GM23248 (cell line): ENCODE results near the gene RTEL1.

Experiments
- EZH2 ChIP-seq: fragments of 200-600 bp; sonication (generic); IDR thresholded peaks from 2 replicates; pipeline ENCODE4 v1.6.1; 2018; ENCODE audit warnings: antibody characterized with exemption, mild to moderate bottlenecking; ENCODE audit not compliant: insufficient read depth, poor library complexity, severe bottlenecking
- EZH2phosphoT487 ChIP-seq: fragments of 200-600 bp; sonication (generic); IDR thresholded peaks from 2 replicates; pipeline ENCODE4 v1.6.1; 2018; ENCODE audit warnings: antibody characterized with exemption, moderate library complexity, mild to moderate bottlenecking, low read depth; ENCODE audit not compliant: insufficient read depth

DNA sequence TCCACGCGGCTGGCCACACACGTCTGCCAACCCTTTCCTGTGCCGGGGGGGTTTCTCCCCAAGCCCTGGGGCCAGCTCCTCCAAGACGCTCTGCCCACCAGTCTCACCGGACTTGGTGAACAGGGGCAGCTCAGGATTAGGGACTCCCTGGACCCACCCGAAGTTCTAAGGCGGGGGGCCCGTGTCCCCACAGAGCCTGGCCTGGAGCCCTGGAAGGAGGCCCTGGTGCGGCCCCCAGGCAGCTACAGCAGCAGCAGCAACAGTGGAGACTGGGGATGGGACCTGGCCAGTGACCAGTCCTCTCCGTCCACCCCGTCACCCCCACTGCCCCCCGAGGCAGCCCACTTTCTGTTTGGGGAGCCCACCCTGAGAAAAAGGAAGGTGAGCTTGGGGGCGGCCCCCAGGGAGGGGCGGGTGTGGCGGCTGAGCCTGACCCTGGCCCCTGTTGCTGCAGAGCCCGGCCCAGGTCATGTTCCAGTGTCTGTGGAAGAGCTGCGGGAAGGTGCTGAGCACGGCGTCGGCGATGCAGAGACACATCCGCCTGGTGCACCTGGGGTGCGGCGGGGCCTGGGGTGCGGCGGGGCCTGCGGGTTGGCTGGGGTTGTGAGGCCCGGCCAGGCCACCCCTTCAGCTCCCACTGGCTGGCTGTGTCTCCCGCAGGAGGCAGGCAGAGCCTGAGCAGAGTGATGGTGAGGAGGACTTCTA lies 83.7 kb downstream of the RTEL1 start:
- TF ChIP-seq EZH2 (no peak), EZH2phosphoT487 (no peak)
